AG10803 (cell line): ENCODE data around the gene CLDN7.

Experiments used
- DNase-seq: peaks from one replicate; pipeline ENCODE4 v3.0.0; 2010; ENCODE audit warnings: low read depth
- H3K4me3 ChIP-seq: 2 replicates; pipeline ENCODE4 v1.5.1; 2011; ENCODE audit warnings: mild to moderate bottlenecking, low read length, control low read depth
- TF ChIP-seq, protein P1 (sequence below): conservative IDR thresholded peaks from 2 replicates; pipeline ENCODE4 v1.5.1; 2011; ENCODE audit warnings: mild to moderate bottlenecking, low read length, control low read depth, inconsistent platforms

The CLDN7 gene

GRCh38 chr17:7289256-7290032, 27.2 kb upstream of the CLDN7 start:
- H3K4me3 ChIP-seq, result no peak overlapping the region
- DNase-seq, result no peak
- TF ChIP-seq, protein P1, sequence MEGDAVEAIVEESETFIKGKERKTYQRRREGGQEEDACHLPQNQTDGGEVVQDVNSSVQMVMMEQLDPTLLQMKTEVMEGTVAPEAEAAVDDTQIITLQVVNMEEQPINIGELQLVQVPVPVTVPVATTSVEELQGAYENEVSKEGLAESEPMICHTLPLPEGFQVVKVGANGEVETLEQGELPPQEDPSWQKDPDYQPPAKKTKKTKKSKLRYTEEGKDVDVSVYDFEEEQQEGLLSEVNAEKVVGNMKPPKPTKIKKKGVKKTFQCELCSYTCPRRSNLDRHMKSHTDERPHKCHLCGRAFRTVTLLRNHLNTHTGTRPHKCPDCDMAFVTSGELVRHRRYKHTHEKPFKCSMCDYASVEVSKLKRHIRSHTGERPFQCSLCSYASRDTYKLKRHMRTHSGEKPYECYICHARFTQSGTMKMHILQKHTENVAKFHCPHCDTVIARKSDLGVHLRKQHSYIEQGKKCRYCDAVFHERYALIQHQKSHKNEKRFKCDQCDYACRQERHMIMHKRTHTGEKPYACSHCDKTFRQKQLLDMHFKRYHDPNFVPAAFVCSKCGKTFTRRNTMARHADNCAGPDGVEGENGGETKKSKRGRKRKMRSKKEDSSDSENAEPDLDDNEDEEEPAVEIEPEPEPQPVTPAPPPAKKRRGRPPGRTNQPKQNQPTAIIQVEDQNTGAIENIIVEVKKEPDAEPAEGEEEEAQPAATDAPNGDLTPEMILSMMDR, result no peak

GRCh38 chr17:7285679-7286078, 23.4 kb upstream of the CLDN7 start:
- H3K4me3 ChIP-seq, result no peak overlapping the region
- no peak for DNase-seq
- TF ChIP-seq, protein P1, result no peak

DNA sequence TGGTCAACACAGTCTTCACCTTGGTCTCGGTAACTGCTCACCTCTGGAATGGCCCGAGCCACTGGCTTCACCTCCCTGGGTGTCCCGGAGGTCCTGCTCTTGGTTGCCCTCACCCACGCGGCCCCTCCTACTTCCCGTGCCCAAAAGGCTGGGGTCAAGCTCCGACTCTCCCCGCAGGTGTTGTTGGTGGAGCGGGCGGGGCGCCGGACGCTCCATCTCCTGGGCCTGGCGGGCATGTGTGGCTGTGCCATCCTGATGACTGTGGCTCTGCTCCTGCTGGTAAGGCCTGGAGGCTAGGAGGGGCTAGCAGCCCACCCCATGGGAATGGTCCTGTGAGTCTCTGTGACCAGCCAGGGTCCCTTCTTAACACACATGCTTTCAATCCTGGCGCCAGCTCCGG, 22.6 kb upstream of the CLDN7 start:
- DNase-seq, result no peak
- TF ChIP-seq, protein P1, result no peak
- no peak overlapping the region for H3K4me3 ChIP-seq

GRCh38 chr17:7283471-7284216, 21.4 kb upstream of the CLDN7 start:
- H3K4me3 ChIP-seq, result no peak overlapping the region
- TF ChIP-seq, protein P1, result no peak
- DNase-seq, result no peak

DNA sequence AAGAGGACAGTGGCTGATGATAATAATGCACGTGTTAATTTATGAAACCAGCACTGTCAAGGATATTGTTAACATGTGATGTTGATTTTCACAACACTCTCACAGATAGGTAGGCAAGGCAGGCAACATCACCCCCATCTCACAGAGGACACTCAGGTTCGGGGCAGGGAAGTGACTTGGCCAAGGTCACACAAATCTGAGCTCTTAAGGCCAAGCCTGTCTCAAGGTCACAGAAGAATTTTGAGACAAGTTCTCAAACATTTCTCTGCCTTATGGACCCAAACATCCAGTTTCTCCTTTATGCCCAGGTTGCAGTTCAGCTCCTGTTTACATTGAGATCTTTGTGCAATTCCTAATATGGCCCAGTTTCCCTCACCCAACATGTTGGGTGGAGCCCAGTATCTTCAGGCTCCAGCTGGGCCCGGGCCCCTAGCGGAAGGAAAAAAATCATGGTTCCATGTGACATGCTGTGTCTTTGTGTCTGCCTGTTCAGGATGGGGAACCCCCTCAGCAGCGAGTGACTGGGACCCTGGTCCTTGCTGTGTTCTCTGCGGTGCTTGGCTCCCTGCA, 20.6 kb upstream of the CLDN7 start:
- TF ChIP-seq, protein P1, result no peak
- H3K4me3 ChIP-seq, result no peak overlapping the region
- no peak for DNase-seq

DNA sequence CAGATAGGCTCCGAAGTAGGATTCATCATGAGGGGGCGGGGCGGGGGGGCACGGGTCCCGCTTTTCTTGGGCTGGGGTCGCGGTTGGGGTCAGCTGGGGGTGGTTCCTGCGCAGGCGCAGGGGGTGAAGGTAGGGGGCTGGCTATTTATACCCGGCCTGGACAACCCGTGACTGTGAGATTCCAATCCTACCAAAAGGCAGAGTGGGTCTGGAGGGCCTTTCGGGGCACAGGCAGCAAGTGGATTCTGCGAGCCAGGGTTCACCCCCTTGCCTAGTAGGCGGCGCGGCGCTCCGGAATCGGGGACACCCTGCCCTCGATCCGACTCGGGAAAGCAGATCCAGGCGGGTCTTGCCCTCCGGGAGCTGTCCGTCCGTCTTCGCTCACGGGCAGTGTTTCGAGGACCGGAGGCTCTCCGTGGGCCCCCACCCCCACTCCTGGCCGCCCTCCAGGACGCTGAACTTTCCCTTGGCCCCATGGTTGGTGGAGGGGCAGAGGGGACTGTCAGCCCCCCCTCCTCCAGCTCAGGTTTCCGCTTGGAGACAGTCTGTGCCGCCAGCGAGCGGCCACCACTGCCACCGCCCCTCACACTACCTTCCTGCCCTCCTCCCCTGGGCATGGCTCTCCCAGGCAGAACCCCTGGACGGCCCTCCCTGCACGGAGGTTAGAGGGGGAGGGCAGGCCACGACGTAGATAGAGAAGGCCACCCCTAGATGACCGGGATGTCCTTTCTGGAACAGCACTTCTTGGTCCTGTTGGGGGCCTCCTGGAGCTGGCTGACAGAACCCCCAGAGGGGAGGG, 19.9 kb upstream of the CLDN7 start:
- TF ChIP-seq, protein P1, result no peak
- DNase-seq, result no peak
- H3K4me3 ChIP-seq, result peak overlapping the region; percentile 58
